ENCODE measurements around the gene SYT1. TPM values are rescaled to one million over a fixed set of nuclear protein-coding genes. Genes with fewer than 3 reads are reported as not detected.

Gene SYT1
- total and polyA plus RNA-seq, 2 donors = 0.82 to 1.5 TPM

- H3K36me3 ChIP-seq (ENCODE audit: control insufficient read depth in 2 of 2, insufficient read depth in 2 of 2, low read length in 1 of 2) = no peaks in the 10 kb centered on the region
- H3K27ac ChIP-seq (ENCODE audit: low read depth in 1 of 2, low read length in 1 of 2) = no peak overlapping the region
- no peak for DNase-seq (ENCODE audit: low read depth in 6 of 9, low spot score in 9 of 9)
- H3K4me3 ChIP-seq (ENCODE audit: low read length in 2 of 2) = no peak overlapping the region
- WGBS = 83% methylated on average over 1 of the region's 1 CpG
- H3K27me3 ChIP-seq (ENCODE audit: control insufficient read depth in 2 of 2, insufficient read depth in 1 of 2, low read length in 1 of 2) = no peaks in the 10 kb centered on the region
- H3K4me1 ChIP-seq (ENCODE audit: control insufficient read depth in 2 of 2, insufficient read depth in 2 of 2, low read length in 2 of 2) = no peaks in the 10 kb centered on the region
- no peaks in the 10 kb centered on the region for H3K9me3 ChIP-seq (ENCODE audit: control insufficient read depth in 2 of 2, insufficient read depth in 1 of 2, low read length in 1 of 2)
These were observed 218.0 kb downstream of the SYT1 start for GRCh38 chr12:79082595-79082994.

GRCh38 chr12:79083181-79083580, 218.6 kb downstream of the SYT1 start:
- Histone ChIP-seq H3K27ac (ENCODE audit: low read depth in 1 of 2, low read length in 1 of 2) (no peak overlapping the region), H3K27me3 (ENCODE audit: control insufficient read depth in 2 of 2, insufficient read depth in 1 of 2, low read length in 1 of 2) (no peaks in the 10 kb centered on the region), H3K4me3 (ENCODE audit: low read length in 2 of 2) (no peak overlapping the region), H3K9me3 (ENCODE audit: control insufficient read depth in 2 of 2, insufficient read depth in 1 of 2, low read length in 1 of 2) (no peaks in the 10 kb centered on the region), H3K36me3 (ENCODE audit: control insufficient read depth in 2 of 2, insufficient read depth in 2 of 2, low read length in 1 of 2) (no peaks in the 10 kb centered on the region), H3K4me1 (ENCODE audit: control insufficient read depth in 2 of 2, insufficient read depth in 2 of 2, low read length in 2 of 2) (no peaks in the 10 kb centered on the region)
- no peak for DNase-seq (ENCODE audit: low read depth in 6 of 9, low spot score in 9 of 9)

DNA sequence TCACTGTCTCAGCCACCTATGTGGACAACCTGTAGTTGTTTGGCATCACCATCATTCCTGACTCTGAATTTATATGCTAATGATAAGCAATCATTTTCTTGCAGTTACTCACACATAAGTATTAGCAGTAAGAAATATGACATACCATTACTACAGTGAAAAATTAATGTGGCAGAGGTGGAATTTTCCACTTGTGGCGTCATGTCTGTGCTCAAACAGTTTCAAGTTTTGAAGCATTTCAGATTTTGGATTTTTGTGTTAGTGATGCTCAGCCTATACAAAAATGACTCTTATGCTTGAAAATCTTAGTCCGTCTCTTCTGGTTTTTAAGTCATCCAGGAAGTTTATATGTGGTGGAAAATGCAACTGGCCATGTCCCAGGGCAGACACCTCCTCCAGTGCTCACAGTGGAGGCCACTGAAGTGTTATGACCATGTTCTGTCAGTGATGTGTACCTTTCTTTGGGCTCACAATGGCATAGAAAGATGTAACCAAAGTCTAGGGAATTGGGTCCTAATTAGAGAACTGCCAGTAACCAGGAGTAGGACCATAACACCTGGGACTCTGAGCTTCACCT, 220.6 kb downstream of the SYT1 start:
- no peak overlapping the region for H3K27ac ChIP-seq (ENCODE audit: low read depth in 1 of 2, low read length in 1 of 2)
- DNase-seq (ENCODE audit: low read depth in 6 of 9, low spot score in 9 of 9) = no peak
- no peaks in the 10 kb centered on the region for H3K9me3 ChIP-seq (ENCODE audit: control insufficient read depth in 2 of 2, insufficient read depth in 1 of 2, low read length in 1 of 2)
- no peaks in the 10 kb centered on the region for H3K27me3 ChIP-seq (ENCODE audit: control insufficient read depth in 2 of 2, insufficient read depth in 1 of 2, low read length in 1 of 2)
- H3K36me3 ChIP-seq (ENCODE audit: control insufficient read depth in 2 of 2, insufficient read depth in 2 of 2, low read length in 1 of 2) = no peaks in the 10 kb centered on the region
- H3K4me3 ChIP-seq (ENCODE audit: low read length in 2 of 2) = no peak overlapping the region
- 94% methylated on average over 2 of the region's 2 CpGs for WGBS
- H3K4me1 ChIP-seq (ENCODE audit: control insufficient read depth in 2 of 2, insufficient read depth in 2 of 2, low read length in 2 of 2) = no peaks in the 10 kb centered on the region

GRCh38 chr12:79086541-79087296, 222.1 kb downstream of the SYT1 start:
- Histone ChIP-seq H3K27ac (ENCODE audit: low read depth in 1 of 2, low read length in 1 of 2) (no peak overlapping the region), H3K4me3 (ENCODE audit: low read length in 2 of 2) (no peak overlapping the region), H3K27me3 (ENCODE audit: control insufficient read depth in 2 of 2, insufficient read depth in 1 of 2, low read length in 1 of 2) (no peaks in the 10 kb centered on the region), H3K4me1 (ENCODE audit: control insufficient read depth in 2 of 2, insufficient read depth in 2 of 2, low read length in 2 of 2) (no peaks in the 10 kb centered on the region), H3K36me3 (ENCODE audit: control insufficient read depth in 2 of 2, insufficient read depth in 2 of 2, low read length in 1 of 2) (no peaks in the 10 kb centered on the region), H3K9me3 (ENCODE audit: control insufficient read depth in 2 of 2, insufficient read depth in 1 of 2, low read length in 1 of 2) (no peaks in the 10 kb centered on the region)
- WGBS = 84% methylated on average over 8 of the region's 8 CpGs
- DNase-seq (ENCODE audit: low read depth in 6 of 9, low spot score in 9 of 9) = no peak

- WGBS = 70% methylated on average over 3 of the region's 3 CpGs
- no peak for DNase-seq (ENCODE audit: low read depth in 6 of 9, low spot score in 9 of 9)
- Histone ChIP-seq H3K4me3 (ENCODE audit: low read length in 2 of 2) (no peak overlapping the region), H3K4me1 (ENCODE audit: control insufficient read depth in 2 of 2, insufficient read depth in 2 of 2, low read length in 2 of 2) (no peaks in the 10 kb centered on the region), H3K36me3 (ENCODE audit: control insufficient read depth in 2 of 2, insufficient read depth in 2 of 2, low read length in 1 of 2) (no peaks in the 10 kb centered on the region), H3K27ac (ENCODE audit: low read depth in 1 of 2, low read length in 1 of 2) (no peak overlapping the region), H3K27me3 (ENCODE audit: control insufficient read depth in 2 of 2, insufficient read depth in 1 of 2, low read length in 1 of 2) (no peaks in the 10 kb centered on the region), H3K9me3 (ENCODE audit: control insufficient read depth in 2 of 2, insufficient read depth in 1 of 2, low read length in 1 of 2) (no peaks in the 10 kb centered on the region)
These were observed 234.0 kb downstream of the SYT1 start for GRCh38 chr12:79098530-79098929.

DNA sequence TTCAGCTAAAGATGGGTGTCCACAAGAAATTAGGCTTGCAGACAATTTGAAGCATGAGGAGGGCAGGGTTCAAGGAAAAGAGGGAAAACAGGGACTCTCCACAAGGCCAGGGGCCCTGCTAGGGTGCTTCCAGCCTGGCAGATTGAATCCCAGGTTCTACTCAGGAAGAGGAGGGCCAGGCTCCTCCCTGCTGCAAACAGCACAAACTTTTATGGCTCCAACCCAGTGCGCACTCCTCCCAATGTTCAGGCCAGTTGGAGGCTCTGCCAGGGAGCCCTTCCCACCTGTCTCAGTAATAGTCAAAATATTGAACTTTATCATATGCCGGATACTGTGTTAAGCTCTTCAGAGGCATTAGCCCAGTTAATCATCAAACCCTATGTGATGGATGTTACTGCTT, 244.4 kb downstream of the SYT1 start:
- no peak for DNase-seq (ENCODE audit: low read depth in 6 of 9, low spot score in 9 of 9)

DNA sequence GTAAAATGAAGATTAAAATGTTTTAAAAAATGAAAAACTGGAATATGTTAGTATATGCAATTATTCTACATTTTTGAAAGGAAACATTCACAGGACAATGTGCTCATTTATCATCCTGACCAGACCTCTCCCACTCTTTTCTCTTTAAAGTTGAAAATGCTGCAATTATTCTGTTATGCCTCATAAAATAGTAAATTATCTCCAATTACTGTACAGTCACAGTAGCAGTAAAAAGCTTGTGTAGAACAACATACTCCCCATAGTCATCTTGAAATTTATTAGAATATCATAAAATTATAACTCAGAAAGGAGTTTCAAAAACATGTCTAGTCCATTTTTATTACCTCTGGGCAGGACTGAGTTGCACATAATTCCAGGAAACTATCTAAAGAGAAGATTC, 250.3 kb downstream of the SYT1 start:
- Histone ChIP-seq H3K4me1 (ENCODE audit: control insufficient read depth in 2 of 2, insufficient read depth in 2 of 2, low read length in 2 of 2) (no peaks in the 10 kb centered on the region), H3K36me3 (ENCODE audit: control insufficient read depth in 2 of 2, insufficient read depth in 2 of 2, low read length in 1 of 2) (no peaks in the 10 kb centered on the region), H3K27ac (ENCODE audit: low read depth in 1 of 2, low read length in 1 of 2) (no peak overlapping the region), H3K9me3 (ENCODE audit: control insufficient read depth in 2 of 2, insufficient read depth in 1 of 2, low read length in 1 of 2) (no peaks in the 10 kb centered on the region), H3K27me3 (ENCODE audit: control insufficient read depth in 2 of 2, insufficient read depth in 1 of 2, low read length in 1 of 2) (no peaks in the 10 kb centered on the region), H3K4me3 (ENCODE audit: low read length in 2 of 2) (no peak overlapping the region)
- DNase-seq (ENCODE audit: low read depth in 6 of 9, low spot score in 9 of 9) = no peak

More for the DNA sequence above, 244.4 kb downstream of the SYT1 start:
- H3K27me3 ChIP-seq (ENCODE audit: control insufficient read depth in 2 of 2, insufficient read depth in 1 of 2, low read length in 1 of 2) = no peaks in the 10 kb centered on the region
- H3K27ac ChIP-seq (ENCODE audit: low read depth in 1 of 2, low read length in 1 of 2) = no peak overlapping the region
- no peaks in the 10 kb centered on the region for H3K36me3 ChIP-seq (ENCODE audit: control insufficient read depth in 2 of 2, insufficient read depth in 2 of 2, low read length in 1 of 2)
- H3K9me3 ChIP-seq (ENCODE audit: control insufficient read depth in 2 of 2, insufficient read depth in 1 of 2, low read length in 1 of 2) = no peaks in the 10 kb centered on the region
- H3K4me1 ChIP-seq (ENCODE audit: control insufficient read depth in 2 of 2, insufficient read depth in 2 of 2, low read length in 2 of 2) = no peaks in the 10 kb centered on the region
- WGBS = 96% methylated on average over 2 of the region's 2 CpGs
- no peak overlapping the region for H3K4me3 ChIP-seq (ENCODE audit: low read length in 2 of 2)

DNA sequence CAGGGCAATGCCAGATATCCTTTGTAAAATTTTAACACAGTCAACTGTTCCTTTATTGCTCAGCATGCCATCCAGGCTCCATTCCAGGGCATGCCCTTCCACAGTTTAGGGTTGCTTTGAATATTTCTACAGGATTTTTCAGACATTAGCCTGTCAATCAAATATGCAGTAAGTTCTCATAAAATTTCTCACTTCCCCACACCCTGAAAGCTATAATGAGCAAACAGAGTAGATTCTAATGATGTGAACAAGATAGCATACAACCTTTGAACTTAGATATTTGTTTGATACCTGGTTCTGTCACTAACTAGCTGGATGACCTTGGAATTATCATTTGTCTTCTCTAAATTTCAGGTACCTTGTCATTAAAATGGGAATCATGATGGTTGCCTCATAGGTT, 251.2 kb downstream of the SYT1 start:
- Histone ChIP-seq H3K9me3 (ENCODE audit: control insufficient read depth in 2 of 2, insufficient read depth in 1 of 2, low read length in 1 of 2) (no peaks in the 10 kb centered on the region), H3K27ac (ENCODE audit: low read depth in 1 of 2, low read length in 1 of 2) (no peak overlapping the region), H3K4me3 (ENCODE audit: low read length in 2 of 2) (no peak overlapping the region), H3K36me3 (ENCODE audit: control insufficient read depth in 2 of 2, insufficient read depth in 2 of 2, low read length in 1 of 2) (no peaks in the 10 kb centered on the region), H3K4me1 (ENCODE audit: control insufficient read depth in 2 of 2, insufficient read depth in 2 of 2, low read length in 2 of 2) (no peaks in the 10 kb centered on the region), H3K27me3 (ENCODE audit: control insufficient read depth in 2 of 2, insufficient read depth in 1 of 2, low read length in 1 of 2) (no peaks in the 10 kb centered on the region)
- DNase-seq (ENCODE audit: low read depth in 6 of 9, low spot score in 9 of 9) = no peak

DNA sequence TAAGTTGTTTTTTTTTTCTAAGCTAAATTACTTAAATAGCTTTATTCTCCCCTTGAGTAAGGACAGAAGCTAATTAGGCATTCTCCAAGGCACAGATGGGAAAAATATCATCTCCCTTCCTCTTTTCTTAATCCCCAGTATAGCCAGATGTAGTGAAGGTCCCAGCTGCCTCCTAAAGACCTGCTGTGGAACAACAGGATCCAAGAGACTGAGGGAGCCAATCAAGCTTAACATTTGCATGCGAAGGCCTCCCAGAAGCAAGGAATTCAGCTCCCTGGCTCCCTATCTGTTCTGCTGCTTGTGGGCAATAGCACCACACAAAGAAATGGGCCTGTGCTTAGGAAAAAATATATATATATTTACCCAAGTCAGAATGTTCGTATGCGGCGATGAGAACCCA, 255.2 kb downstream of the SYT1 start:
- no peaks in the 10 kb centered on the region for H3K36me3 ChIP-seq (ENCODE audit: control insufficient read depth in 2 of 2, insufficient read depth in 2 of 2, low read length in 1 of 2)
- no peaks in the 10 kb centered on the region for H3K4me1 ChIP-seq (ENCODE audit: control insufficient read depth in 2 of 2, insufficient read depth in 2 of 2, low read length in 2 of 2)
- no peak overlapping the region for H3K27ac ChIP-seq (ENCODE audit: low read depth in 1 of 2, low read length in 1 of 2)
- H3K27me3 ChIP-seq (ENCODE audit: control insufficient read depth in 2 of 2, insufficient read depth in 1 of 2, low read length in 1 of 2) = no peaks in the 10 kb centered on the region
- no peak overlapping the region for H3K4me3 ChIP-seq (ENCODE audit: low read length in 2 of 2)
- WGBS = 96% methylated on average over 4 of the region's 4 CpGs
- H3K9me3 ChIP-seq (ENCODE audit: control insufficient read depth in 2 of 2, insufficient read depth in 1 of 2, low read length in 1 of 2) = no peaks in the 10 kb centered on the region
- no peak for DNase-seq (ENCODE audit: low read depth in 6 of 9, low spot score in 9 of 9)
